Hematopoietic multipotent progenitor cell (in vitro differentiated cells): ENCODE measurements around the gene TRIM41. TPM values are rescaled to one million over a fixed set of nuclear protein-coding genes. Genes with fewer than 3 reads are reported as not detected.

Source experiments
- DNase-seq, 3 donors: peaks; one replicate each; pipeline ENCODE4 v3.0.0-alpha.2; 2011 to 2015; ENCODE audit warnings: low read depth in 2 of 3, low spot score in 2 of 3
- total RNA-seq: library from RNA; depleted of rRNA; stranded (reverse); fragments of >200 nt; gene quantifications from one replicate; pipeline ENCODE4 v1.2.3, GENCODE V29; 2012

TRIM41 gene
- total RNA-seq, 1 donor: 17.0 TPM

GRCh38 chr5:181229996-181230395 lies 6.9 kb downstream of the TRIM41 start:
- DNase-seq: no peak

DNA sequence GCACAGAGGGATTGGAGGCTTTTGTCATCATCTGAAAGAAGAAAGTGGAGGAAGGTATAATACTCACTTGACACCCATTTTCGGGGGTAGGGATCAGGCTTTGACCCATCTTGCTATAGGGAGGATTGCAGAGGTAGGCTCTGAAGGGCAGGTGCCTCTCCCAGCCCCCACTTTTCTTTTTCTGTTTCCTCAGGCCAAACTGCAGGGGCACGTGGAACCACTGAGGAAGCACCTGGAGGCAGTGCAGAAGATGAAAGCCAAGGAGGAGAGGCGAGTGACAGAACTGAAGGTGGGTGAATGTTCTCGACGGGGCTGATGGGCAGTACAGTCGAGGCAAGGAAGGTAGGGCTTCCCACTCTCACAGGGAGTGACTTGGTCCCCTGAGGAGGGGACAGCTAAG lies 7.5 kb downstream of the TRIM41 start:
- no peak for DNase-seq

DNA sequence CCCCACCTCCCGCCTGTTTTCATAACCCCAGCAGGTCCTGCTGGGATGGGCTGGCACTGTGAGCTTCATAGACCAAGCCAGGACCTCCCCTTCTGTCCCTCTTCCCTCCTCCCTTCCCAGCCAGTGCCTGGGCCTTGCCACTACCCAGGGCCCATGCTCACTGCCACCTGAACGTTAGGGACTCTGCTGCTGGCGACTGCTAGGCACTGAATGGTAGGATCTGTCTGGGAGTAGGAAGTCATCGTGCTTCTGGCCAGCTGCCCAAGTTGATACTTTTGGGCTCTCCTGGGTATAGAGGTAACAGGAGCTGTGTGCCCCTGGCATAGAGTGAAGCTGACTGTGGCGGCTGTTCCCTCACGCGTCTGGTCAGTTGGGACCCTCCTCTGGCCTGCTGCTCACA lies 8.4 kb downstream of the TRIM41 start:
- no peak for DNase-seq

- no peak for DNase-seq
Measured at GRCh38 chr5:181232593-181232992, 9.5 kb downstream of the TRIM41 start.

- DNase-seq: no peak
Measured at GRCh38 chr5:181233088-181233800, 10.2 kb downstream of the TRIM41 start.

DNA sequence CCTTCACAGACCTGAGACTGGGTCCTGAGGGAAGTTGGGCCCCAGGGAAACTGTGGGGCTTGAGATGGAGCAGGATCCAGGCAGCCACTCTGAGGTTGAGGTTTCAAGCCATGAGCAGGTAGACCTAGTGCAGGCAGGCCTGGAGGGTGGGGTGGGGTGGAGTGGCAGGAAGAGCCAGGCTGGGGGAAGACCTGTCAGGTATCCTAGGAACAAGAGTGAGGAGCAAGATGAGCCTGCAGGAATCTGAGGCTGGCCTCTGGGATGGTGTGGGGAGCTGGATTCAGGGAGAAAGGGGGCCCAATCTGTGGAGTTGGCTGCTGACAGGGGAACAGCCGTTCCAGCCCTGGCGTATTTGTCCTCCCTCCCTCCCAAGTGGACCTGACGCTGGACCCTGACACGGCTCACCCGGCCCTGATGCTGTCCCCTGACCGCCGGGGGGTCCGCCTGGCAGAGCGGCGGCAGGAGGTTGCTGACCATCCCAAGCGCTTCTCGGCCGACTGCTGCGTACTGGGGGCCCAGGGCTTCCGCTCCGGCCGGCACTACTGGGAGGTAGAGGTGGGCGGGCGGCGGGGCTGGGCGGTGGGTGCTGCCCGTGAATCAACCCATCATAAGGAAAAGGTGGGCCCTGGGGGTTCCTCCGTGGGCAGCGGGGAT lies 10.8 kb downstream of the TRIM41 start:
- no peak for DNase-seq

- DNase-seq: no peak
Measured at GRCh38 chr5:181234455-181235306, 11.6 kb downstream of the TRIM41 start.

DNA sequence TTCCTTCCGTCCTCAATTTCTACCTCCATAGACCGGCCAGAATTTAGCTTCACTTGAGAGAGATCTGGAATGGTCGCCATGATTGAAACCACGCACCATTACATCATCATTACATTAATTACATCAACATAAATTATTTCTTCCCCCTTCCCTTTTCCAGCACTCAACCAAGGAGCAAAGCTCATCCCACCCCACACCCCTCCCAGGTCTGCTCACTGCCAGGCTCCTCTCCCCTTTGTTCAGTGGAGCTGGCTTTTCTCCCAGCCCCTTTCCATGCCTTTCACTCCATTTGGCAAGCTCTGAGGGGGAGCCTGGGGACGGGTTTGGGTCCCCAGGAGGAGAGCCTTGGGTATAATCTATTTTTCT lies 12.2 kb downstream of the TRIM41 start:
- no peak for DNase-seq

DNA sequence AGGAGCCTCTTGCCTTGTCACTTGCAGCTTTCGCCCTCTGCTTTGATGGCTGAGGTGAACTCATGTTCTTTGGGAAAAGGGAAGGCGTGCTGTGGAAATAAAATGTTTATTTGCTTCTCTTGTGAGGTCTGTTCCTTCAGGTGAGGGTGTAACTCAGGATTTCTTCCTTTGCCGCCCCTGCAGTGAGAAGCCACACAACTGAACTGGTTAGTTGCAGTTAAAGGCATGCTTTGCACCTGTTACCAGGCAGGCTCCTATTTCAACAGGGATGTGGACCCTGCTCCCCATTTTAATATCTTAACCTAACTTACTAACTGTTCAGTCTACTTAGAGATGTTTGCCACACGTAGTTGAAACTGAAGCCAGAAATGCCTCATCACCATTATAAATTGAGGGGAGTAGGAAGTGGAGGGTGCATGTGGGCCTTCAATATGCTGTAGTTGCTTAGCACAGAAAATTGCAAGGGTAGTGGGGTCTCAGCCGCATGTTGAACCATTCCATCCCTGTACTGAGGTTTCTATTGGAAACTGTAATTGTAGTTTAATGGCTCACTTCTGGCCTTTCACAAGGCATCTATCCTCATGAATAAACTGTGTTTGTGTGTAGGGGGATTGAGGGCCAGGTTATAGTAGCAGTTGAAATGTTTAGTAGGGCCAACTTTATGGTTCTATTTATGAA lies 12.7 kb downstream of the TRIM41 start:
- no peak for DNase-seq

- no peak for DNase-seq
Measured at GRCh38 chr5:181236471-181236870, 13.4 kb downstream of the TRIM41 start.

GRCh38 chr5:181236954-181237641 lies 14.0 kb downstream of the TRIM41 start:
- DNase-seq: no peak

GRCh38 chr5:181237729-181238385 lies 14.8 kb downstream of the TRIM41 start:
- no peak for DNase-seq

DNA sequence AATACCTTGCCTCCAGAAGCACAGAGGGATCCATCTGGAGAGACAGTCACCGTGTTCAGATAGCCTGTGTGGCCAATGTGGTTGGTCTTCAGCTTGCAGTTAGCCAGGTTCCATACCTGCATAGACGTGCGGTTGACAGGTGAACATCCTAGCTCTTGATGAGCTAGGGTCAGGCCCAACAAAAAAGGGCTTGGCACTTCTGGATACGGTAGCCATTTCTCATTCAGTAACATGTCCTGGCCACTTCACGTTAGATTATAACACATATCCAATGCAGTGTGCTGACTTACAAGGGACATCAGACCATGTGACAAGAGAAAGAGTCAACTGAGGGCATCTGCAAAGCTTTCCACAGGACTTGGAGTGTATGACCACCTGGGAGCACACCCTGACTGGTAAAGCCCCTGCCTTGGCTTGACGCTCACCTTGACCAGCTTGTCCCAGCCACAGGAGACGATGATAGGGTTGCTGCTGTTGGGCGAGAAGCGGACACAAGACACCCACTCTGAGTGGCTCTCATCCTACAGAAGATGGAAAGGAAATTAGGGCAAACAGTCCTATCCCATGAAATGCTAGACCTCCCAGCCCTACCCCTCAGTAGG lies 16.1 kb downstream of the TRIM41 start:
- DNase-seq: no peak

DNA sequence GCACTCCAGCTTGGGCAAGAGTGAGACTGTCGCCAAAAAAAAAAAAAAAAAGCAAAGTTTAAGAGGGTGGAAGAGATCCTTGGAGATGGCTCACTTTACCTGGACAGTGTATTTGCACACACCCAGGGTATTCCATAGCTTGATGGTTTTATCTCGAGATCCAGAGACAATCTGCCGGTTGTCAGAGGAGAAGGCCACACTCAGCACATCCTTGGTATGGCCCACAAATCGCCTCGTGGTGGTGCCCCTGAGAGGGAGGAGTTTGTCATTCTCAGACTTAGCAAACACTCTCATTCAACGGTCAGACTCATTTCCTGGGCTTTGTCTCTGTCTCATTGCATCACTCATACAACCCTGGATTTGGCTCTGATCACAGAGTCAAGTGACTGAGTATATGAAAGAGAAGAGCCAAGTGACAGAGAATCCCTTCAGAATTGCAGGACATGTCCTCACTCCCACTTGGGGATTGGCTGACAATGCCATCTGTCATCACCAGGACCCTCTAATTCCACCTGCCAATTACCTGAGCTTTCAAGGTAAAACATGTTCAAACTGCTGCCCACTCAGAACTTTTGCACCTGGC lies 18.4 kb downstream of the TRIM41 start:
- peak in 2 of 3 donors; percentile 48 to 51 for DNase-seq

- DNase-seq: no peak
Measured at GRCh38 chr5:181242031-181242451, 19.0 kb downstream of the TRIM41 start.

GRCh38 chr5:181243018-181243563 lies 20.0 kb downstream of the TRIM41 start:
- no peak for DNase-seq

DNA sequence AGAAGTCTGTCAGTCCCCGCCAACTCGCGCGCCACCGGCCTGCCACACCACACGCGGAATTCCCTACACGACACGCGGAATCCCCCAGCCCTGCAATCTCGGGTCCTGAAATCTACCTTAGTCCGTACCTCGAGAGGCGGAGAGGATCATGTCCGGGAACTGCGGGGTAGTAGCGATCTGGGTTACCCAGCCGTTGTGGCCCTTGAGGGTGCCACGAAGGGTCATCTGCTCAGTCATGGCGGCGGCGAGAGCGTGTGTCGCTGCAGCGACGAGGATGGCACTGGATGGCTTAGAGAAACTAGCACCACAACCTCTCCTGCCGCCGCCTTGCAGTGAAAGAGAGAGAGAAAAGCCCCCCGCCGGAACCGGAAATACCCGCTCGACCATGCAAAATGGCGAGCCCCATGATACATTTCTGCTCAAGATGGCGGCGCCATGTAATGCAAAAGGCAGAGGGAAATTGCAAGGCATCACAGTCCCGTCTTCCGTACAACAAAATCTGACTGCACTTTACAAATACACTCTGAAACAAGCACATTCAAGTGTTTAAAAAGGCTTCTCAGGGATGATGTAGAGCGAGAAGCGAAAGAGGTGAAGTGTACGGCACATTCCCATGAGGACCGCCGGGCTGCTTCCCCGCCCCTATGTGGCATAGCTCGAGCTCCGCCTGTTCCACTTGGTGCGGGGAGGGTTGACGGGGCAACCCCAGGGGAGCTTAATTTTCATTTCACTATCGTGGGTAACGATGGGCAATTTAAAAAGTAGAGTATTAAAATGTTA lies 20.7 kb downstream of the TRIM41 start, which contains the start of gene RACK1:
TSS of gene RACK1 (minus strand) at position 343 of the 780 bp plus-strand sequence. CDS start at position 237, 106 bp downstream.
- DNase-seq: peak; percentile 80 to 95 (median 93)
